CD4-positive, alpha-beta memory T cell (primary cell): Measurements from ENCODE around the gene MYH15. TPM values are rescaled to one million over a fixed set of nuclear protein-coding genes. Genes with fewer than 3 reads are reported as not detected.

Experiments used
- CTCF ChIA-PET: fragments of 350-600 bp; sonication (Branson Sonifier 250); formaldehyde crosslinking; loops from one replicate; lab custom pipeline; 2021; ENCODE audit warnings: inconsistent platforms; ENCODE audit not compliant: partially characterized antibody; lab: Charles Lee
- POLR2A ChIA-PET: fragments of 350-600 bp; sonication (Branson Sonifier 250); formaldehyde crosslinking; loops from one replicate; lab custom pipeline; 2021; ENCODE audit not compliant: partially characterized antibody; lab: Charles Lee
- DNase-seq, 5 donors: peaks; one replicate each; pipeline versions ENCODE4 v3.0.0 to v3.0.0-alpha.2; 2020 to 2022; ENCODE audit warnings: mixed read lengths in 1 of 5
- H3K27ac ChIP-seq: one replicate; pipeline ENCODE4 v1.7.0; 2013; ENCODE audit warnings: low read depth, low read length
- H3K27me3 ChIP-seq: 2 replicates; pipeline ENCODE4 v1.7.0; 2013; ENCODE audit warnings: mild to moderate bottlenecking, low read length, moderate library complexity; ENCODE audit not compliant: insufficient read depth
- H3K36me3 ChIP-seq: 2 replicates; pipeline ENCODE4 v1.7.0; 2013; ENCODE audit warnings: mild to moderate bottlenecking, low read length, moderate library complexity; ENCODE audit not compliant: insufficient read depth
- H3K4me1 ChIP-seq: 2 replicates; pipeline ENCODE4 v1.7.0; 2013; ENCODE audit warnings: mild to moderate bottlenecking, low read length, moderate library complexity; ENCODE audit not compliant: insufficient read depth
- H3K4me3 ChIP-seq, 2 donors: one replicate each; pipeline ENCODE4 v1.7.0; 2013; ENCODE audit warnings: low read length in 2 of 2, mild to moderate bottlenecking in 1 of 2
- H3K9me3 ChIP-seq, 2 donors: one replicate each; pipeline ENCODE4 v1.7.0; 2013; ENCODE audit warnings: low read length in 2 of 2, control low read depth in 1 of 2; ENCODE audit not compliant: control insufficient read depth in 1 of 2
- H3K27ac Mint-ChIP-seq, 7 donors: one replicate each; pipeline ENCODE4 v1.8.0; 2020 to 2021; ENCODE audit warnings: mixed read lengths in 7 of 7, mild to moderate bottlenecking in 6 of 7, inconsistent platforms in 3 of 7, moderate library complexity in 3 of 7
- H3K27me3 Mint-ChIP-seq, 2 donors: one replicate each; pipeline ENCODE4 v1.8.0; 2020 to 2021; ENCODE audit warnings: mixed read lengths in 2 of 2
- H3K36me3 Mint-ChIP-seq, 2 donors: one replicate each; pipeline ENCODE4 v1.8.0; 2020 to 2021; ENCODE audit warnings: mixed read lengths in 2 of 2, inconsistent platforms in 1 of 2, mild to moderate bottlenecking in 1 of 2
- H3K4me1 Mint-ChIP-seq, 4 donors: one replicate each; pipeline ENCODE4 v1.8.0; 2020 to 2021; ENCODE audit warnings: mixed read lengths in 4 of 4, mild to moderate bottlenecking in 1 of 4
- H3K4me3 Mint-ChIP-seq, 8 donors: one replicate each; pipeline ENCODE4 v1.8.0; 2020 to 2021; ENCODE audit warnings: mixed read lengths in 8 of 8, mild to moderate bottlenecking in 7 of 8, moderate library complexity in 6 of 8, inconsistent platforms in 3 of 8
- H3K9me3 Mint-ChIP-seq, 8 donors: one replicate each; pipeline ENCODE4 v1.8.0; 2020 to 2021; ENCODE audit warnings: mixed read lengths in 8 of 8, mild to moderate bottlenecking in 5 of 8, inconsistent platforms in 3 of 8, moderate library complexity in 1 of 8
- intact Hi-C: fragments of 100-400 bp; cut with micrococcal nuclease; formaldehyde crosslinking; loops from one replicate; pipeline ENCODE4 v1.15.1; 2023
- polyA plus RNA-seq, 2 donors: library from polyadenylated mRNA; unstranded; fragments of 300-500 nt; fragmentation: Illumina TruSeq; gene quantifications; one replicate each; pipeline ENCODE4 v1.2.3, GENCODE V29; 2021
- total RNA-seq, 2 experiments: library from RNA; stranded (reverse); gene quantifications; one replicate each; pipeline ENCODE4 v1.2.3, GENCODE V29; 2021

The MYH15 gene
- total and polyA plus RNA-seq, 4 experiments from 2014 or later = 0.06 TPM; not detected in 3

DNA sequence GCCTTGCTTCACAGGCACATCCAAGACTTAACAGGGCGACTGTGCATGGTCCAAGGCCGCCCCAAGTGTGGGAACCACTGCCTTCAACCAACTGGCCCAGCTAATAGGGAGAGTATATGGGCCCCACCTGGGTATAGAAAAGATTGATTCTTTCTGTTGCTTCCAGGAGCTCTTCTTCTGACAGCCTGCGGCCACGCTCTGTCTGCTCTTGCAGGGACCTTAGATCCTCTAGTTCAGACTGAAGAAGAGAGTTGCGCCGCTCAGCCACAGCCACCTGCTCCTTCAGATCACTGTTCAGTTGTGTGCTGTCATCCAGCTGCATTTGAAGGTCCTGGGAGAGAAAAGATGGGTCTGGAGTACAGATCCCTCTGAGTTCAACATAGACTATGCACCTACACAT is 111.9 kb downstream of the MYH15 start:
- H3K4me3 ChIP-seq = no peak overlapping the region
- peaks cover 0 to 4% (median 0%) of the 10 kb centered on the region in 8 donors for H3K9me3 Mint-ChIP-seq
- ChIA-PET POLR2A (no interaction called here), CTCF (no interaction called here)
- no peak overlapping the region for H3K27ac Mint-ChIP-seq
- H3K27ac ChIP-seq = no peak overlapping the region
- H3K9me3 ChIP-seq = no peaks in the 10 kb centered on the region
- intact Hi-C loops = no loop called here
- no peak overlapping the region for H3K4me3 Mint-ChIP-seq
- H3K27me3 ChIP-seq = no peaks in the 10 kb centered on the region
- H3K4me1 Mint-ChIP-seq = peaks cover 0 to 3% (median 0%) of the 10 kb centered on the region in 4 donors
- no peaks in the 10 kb centered on the region for H3K36me3 ChIP-seq
- H3K4me1 ChIP-seq = no peaks in the 10 kb centered on the region
- H3K27me3 Mint-ChIP-seq = peaks cover 0 to 2% of the 10 kb centered on the region in 2 donors
- no peaks in the 10 kb centered on the region for H3K36me3 Mint-ChIP-seq
- DNase-seq = no peak

DNA sequence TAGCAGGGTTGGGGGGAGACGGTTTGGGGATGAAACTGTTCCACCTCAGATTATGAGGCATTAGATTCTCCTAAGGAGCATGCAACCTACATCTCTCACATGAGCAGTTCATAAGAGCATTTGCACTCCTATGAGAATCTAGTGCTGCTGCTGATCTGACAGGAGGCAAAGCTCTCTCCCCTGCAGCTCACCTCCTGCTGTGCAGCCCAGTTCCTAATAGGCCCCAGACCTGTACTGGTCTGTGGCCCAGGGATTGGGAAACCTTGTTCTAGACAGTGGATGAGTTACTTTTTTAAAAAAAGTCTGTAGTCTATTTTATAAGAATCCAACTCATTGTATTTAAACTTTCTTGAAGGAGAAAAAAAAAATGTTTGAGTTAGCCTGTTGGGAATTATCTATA is 114.1 kb downstream of the MYH15 start:
- CTCF ChIA-PET = no interaction called here
- no peaks in the 10 kb centered on the region for H3K36me3 Mint-ChIP-seq
- peaks cover 0 to 3% (median 0%) of the 10 kb centered on the region in 4 donors for H3K4me1 Mint-ChIP-seq
- Histone ChIP-seq H3K9me3 (no peaks in the 10 kb centered on the region), H3K36me3 (no peaks in the 10 kb centered on the region), H3K27ac (no peak overlapping the region), H3K4me3 (no peak overlapping the region), H3K27me3 (no peaks in the 10 kb centered on the region), H3K4me1 (no peaks in the 10 kb centered on the region)
- intact Hi-C loops = no loop called here
- H3K27ac Mint-ChIP-seq = no peak overlapping the region
- H3K27me3 Mint-ChIP-seq = peaks cover 3 to 6% of the 10 kb centered on the region in 2 donors
- no peak for DNase-seq
- H3K9me3 Mint-ChIP-seq = peaks cover 0 to 4% (median 0%) of the 10 kb centered on the region in 8 donors
- POLR2A ChIA-PET = no interaction called here
- no peak overlapping the region for H3K4me3 Mint-ChIP-seq

DNA sequence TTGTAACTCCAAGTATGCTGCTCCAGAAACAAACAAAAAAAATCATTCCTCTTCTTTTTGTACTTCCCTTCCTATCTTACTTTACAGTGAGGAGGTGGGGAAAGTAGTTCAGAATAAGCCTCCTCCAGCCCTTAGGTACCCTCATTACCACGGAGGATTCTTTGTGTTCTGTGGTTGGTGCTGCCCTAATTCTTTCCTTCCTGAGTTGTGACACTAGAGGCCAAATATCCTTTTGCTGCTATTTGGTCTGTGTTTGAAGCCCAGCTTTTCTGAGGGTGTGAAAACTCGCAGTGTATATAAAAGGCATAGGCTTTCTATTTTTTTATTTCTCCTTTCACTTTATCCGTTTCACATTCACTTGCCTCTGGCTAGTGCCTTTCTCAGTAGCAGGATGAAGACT is 115.8 kb downstream of the MYH15 start:
- DNase-seq = no peak
- H3K4me3 Mint-ChIP-seq = peak overlapping the region in 1 of 8 donors; percentile 15
- peaks cover 0 to 1% (median 0%) of the 10 kb centered on the region in 8 donors for H3K9me3 Mint-ChIP-seq
- H3K27me3 ChIP-seq = no peaks in the 10 kb centered on the region
- H3K36me3 Mint-ChIP-seq = no peaks in the 10 kb centered on the region
- intact Hi-C loops = no loop called here
- H3K27me3 Mint-ChIP-seq = peaks cover 5 to 8% of the 10 kb centered on the region in 2 donors
- H3K27ac ChIP-seq = no peak overlapping the region
- H3K36me3 ChIP-seq = no peaks in the 10 kb centered on the region
- CTCF ChIA-PET = interaction anchor here (4.5 kb wide), 1 partner anchor 10 kb away, joined by 23 read pairs; no protein-coding TSS in a partner anchor
- no peaks in the 10 kb centered on the region for H3K9me3 ChIP-seq
- H3K4me3 ChIP-seq = no peak overlapping the region
- POLR2A ChIA-PET = no interaction called here
- peaks cover 0 to 3% (median 0%) of the 10 kb centered on the region in 4 donors for H3K4me1 Mint-ChIP-seq
- no peaks in the 10 kb centered on the region for H3K4me1 ChIP-seq
- H3K27ac Mint-ChIP-seq = no peak overlapping the region

DNA sequence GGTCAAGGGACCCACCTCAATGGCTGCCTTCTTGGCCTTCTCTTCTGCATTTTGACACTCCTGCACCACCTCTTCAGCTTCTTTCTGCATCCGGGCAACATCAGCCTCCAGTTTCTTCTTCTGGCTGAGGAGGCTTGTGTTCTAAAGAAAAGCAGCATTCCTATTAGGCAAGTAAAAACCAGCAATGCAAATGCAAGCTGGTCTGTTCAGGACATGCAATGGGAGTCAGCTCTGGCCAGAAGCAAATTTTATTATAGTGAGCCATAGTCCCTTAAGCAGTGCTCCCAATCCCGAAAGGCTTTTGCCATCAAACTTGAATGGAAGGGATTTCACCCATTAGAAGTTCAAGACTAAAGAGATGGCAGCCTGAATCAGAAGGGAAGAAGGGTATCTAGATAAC is 116.4 kb downstream of the MYH15 start:
- H3K27ac ChIP-seq = no peak overlapping the region
- no peak overlapping the region for H3K4me3 Mint-ChIP-seq
- H3K36me3 ChIP-seq = no peaks in the 10 kb centered on the region
- no peak for DNase-seq
- no peaks in the 10 kb centered on the region for H3K9me3 ChIP-seq
- no peaks in the 10 kb centered on the region for H3K9me3 Mint-ChIP-seq
- ChIA-PET CTCF (interaction anchor here (4.5 kb wide), 1 partner anchor 10 kb away, joined by 23 read pairs; no protein-coding TSS in a partner anchor), POLR2A (no interaction called here)
- H3K4me1 ChIP-seq = no peaks in the 10 kb centered on the region
- H3K27me3 ChIP-seq = no peaks in the 10 kb centered on the region
- H3K4me3 ChIP-seq = no peak overlapping the region
- intact Hi-C loops = no loop called here
- no peaks in the 10 kb centered on the region for H3K36me3 Mint-ChIP-seq
- peaks cover 0 to 3% (median 0%) of the 10 kb centered on the region in 4 donors for H3K4me1 Mint-ChIP-seq
- H3K27me3 Mint-ChIP-seq = peaks cover 5 to 8% of the 10 kb centered on the region in 2 donors
- H3K27ac Mint-ChIP-seq = no peak overlapping the region

DNA sequence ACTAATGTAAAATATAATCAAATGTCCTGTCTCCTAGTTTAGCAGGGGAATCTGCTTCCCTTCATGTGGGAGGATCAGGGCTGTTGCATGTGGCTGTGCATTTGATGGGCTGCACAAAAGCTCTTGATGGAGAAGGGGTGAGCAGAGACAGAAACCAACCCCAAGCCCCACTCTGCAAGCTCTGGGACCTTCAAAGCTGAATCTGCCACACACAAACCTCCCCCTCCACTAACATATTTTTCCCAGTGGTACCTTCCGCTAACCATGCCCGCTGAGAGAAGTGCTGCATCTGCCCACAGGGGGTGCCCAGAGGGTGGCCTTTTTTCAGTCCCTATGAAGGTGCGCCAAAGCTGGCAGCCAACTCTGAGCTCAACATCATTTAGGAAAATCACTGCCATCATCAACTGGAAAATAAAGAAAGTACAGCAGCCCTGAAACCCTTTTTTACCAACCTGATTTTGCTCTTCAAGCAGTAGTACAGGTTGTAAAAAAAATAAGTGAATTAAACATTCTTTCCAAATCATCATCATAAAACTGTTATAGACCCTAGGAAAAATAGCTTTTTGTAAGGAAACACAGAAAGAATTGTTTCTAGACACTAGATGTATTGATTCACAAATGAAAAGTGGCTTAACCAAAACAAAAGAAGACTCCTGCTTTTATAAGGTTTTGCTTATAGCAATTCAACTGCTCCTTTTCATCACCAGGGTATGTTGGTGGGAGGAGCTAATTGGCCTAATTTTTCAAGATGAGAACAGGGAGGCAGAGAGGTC is 117.1 kb downstream of the MYH15 start:
- peak overlapping the region in 1 of 7 donors; percentile 56 for H3K27ac Mint-ChIP-seq
- ChIA-PET CTCF (interaction anchor here (1.0 to 4.5 kb wide), 2 partner anchors 11 to 84 kb away, joined by 3 to 23 read pairs; no protein-coding TSS in a partner anchor), POLR2A (no interaction called here)

DNA sequence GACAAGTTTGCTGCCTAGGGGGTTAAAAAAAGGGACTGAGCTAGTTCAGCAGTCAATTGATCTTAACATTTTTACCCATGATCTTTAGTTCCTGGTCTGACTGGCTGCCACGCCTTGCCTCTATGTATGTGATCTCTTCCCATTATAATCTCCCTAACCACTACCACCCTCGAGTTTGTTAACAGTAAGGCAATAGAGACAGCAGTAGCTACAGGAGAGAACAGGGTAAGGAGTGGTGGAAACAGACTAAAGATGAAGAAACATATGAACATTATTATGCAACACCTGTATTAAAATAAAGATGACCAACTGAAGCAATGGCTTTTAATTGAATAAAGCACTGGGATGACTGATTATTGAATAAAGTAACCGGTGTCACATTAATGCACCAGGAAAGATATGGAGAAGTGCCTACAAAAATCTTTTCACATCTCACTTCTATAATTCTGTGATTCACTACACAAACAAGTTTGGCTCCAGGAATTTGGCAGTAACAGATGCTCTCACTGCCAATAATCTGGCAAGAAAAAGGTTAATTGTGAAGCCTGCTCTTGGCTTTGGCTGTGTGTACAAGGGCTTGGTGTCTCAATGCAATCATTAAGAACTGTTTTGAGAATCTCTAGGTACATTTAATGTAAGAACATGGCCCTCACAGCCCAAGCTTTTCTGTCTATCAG is 118.3 kb downstream of the MYH15 start:
- peaks cover 0 to 7% (median 0%) of the 10 kb centered on the region in 4 donors for H3K4me1 Mint-ChIP-seq
- Histone ChIP-seq H3K4me1 (no peaks in the 10 kb centered on the region), H3K4me3 (no peak overlapping the region), H3K36me3 (no peaks in the 10 kb centered on the region), H3K27me3 (no peaks in the 10 kb centered on the region), H3K27ac (no peak overlapping the region), H3K9me3 (no peaks in the 10 kb centered on the region)
- H3K9me3 Mint-ChIP-seq = no peaks in the 10 kb centered on the region
- H3K27me3 Mint-ChIP-seq = peaks cover 5 to 8% of the 10 kb centered on the region in 2 donors
- POLR2A ChIA-PET = no interaction called here
- intact Hi-C loops = no loop called here
- DNase-seq = no peak
- no peak overlapping the region for H3K4me3 Mint-ChIP-seq
- no peak overlapping the region for H3K27ac Mint-ChIP-seq
- CTCF ChIA-PET = interaction anchor here (1.0 to 4.5 kb wide), 2 partner anchors 12 to 86 kb away, joined by 3 to 23 read pairs; no protein-coding TSS in a partner anchor
- no peaks in the 10 kb centered on the region for H3K36me3 Mint-ChIP-seq

More for the DNA sequence above, 117.1 kb downstream of the MYH15 start:
- no peaks in the 10 kb centered on the region for H3K27me3 ChIP-seq
- Mint-ChIP-seq H3K9me3 (no peaks in the 10 kb centered on the region), H3K4me3 (no peak overlapping the region), H3K27me3 (peaks cover 5 to 8% of the 10 kb centered on the region in 2 donors), H3K4me1 (peaks cover 0 to 5% (median 0%) of the 10 kb centered on the region in 4 donors), H3K36me3 (no peaks in the 10 kb centered on the region)
- DNase-seq = no peak
- H3K4me1 ChIP-seq = no peaks in the 10 kb centered on the region
- no peak overlapping the region for H3K4me3 ChIP-seq
- no peak overlapping the region for H3K27ac ChIP-seq
- no peaks in the 10 kb centered on the region for H3K9me3 ChIP-seq
- intact Hi-C loops = no loop called here
- no peaks in the 10 kb centered on the region for H3K36me3 ChIP-seq

DNA sequence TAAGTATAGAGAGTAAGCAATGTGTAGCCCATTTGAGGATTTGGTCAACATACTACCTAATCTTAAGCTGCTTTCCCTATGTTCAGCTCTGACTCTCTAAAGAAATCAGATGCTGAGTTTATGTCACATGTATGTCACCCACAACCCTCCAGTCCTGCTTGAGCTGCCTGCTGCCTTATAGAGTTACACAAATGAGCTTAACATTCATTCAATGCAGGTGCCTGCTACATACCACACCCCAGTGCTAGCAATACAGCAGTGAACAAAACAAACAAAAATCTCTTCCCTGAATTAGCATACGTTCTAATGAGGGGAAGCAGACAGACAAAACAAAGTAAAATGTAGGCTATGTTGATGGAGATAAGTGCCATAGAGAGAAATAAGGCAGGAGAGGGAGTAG is 121.0 kb downstream of the MYH15 start:
- DNase-seq = no peak
- CTCF ChIA-PET = interaction anchor here (0.5 kb wide), 1 partner anchor 21 kb away, joined by 3 read pairs; no protein-coding TSS in a partner anchor
- Mint-ChIP-seq H3K27me3 (peaks cover 5 to 6% of the 10 kb centered on the region in 2 donors), H3K36me3 (no peaks in the 10 kb centered on the region), H3K27ac (no peak overlapping the region), H3K9me3 (no peaks in the 10 kb centered on the region), H3K4me1 (peaks cover 0 to 4% (median 0%) of the 10 kb centered on the region in 4 donors), H3K4me3 (peak overlapping the region in 1 of 8 donors; percentile 26)
- Histone ChIP-seq H3K4me1 (no peaks in the 10 kb centered on the region), H3K36me3 (no peaks in the 10 kb centered on the region), H3K4me3 (no peak overlapping the region), H3K27ac (no peak overlapping the region), H3K9me3 (no peaks in the 10 kb centered on the region), H3K27me3 (no peaks in the 10 kb centered on the region)
- POLR2A ChIA-PET = no interaction called here
- intact Hi-C loops = no loop called here
